ENCODE measurements around the gene CBX1. TPM values are rescaled to one million over a fixed set of nuclear protein-coding genes. Genes with fewer than 3 reads are reported as not detected.

CBX1 gene
- total RNA-seq, result 100 to 1,000 TPM; 173 to 230 TPM
- 245 TPM for polyA plus RNA-seq (2013, experiment 1 of 2)
- 229 TPM for polyA plus RNA-seq (2013, experiment 2 of 2)
- long read RNA-seq, experiment 1, transcript CBX1-201 (5 exons, 2,232 nt), result major isoform, 48 of 146 reads
- long read RNA-seq, experiment 1, partial matches to known transcripts, result 39 of 146 reads
- long read RNA-seq, experiment 1, other reads (novel, unspliced or antisense), result 55 of 146 reads
- long read RNA-seq, experiment 2, transcript CBX1-201 (5 exons, 2,232 nt), result major isoform, 131 of 177 reads
- long read RNA-seq, experiment 2, partial matches to known transcripts, result 38 of 177 reads
- long read RNA-seq, experiment 2, other reads (novel, unspliced or antisense), result 6 of 177 reads
- long read RNA-seq, experiment 3, transcript CBX1-201 (5 exons, 2,232 nt), result major isoform, 47 of 66 reads
- long read RNA-seq, experiment 3, partial matches to known transcripts, result 13 of 66 reads
- long read RNA-seq, experiment 3, other reads (novel, unspliced or antisense), result 6 of 66 reads
- long read RNA-seq, experiment 4, transcript CBX1-201 (5 exons, 2,232 nt), result major isoform, 119 of 191 reads
- long read RNA-seq, experiment 4, partial matches to known transcripts, result 26 of 191 reads
- long read RNA-seq, experiment 4, other reads (novel, unspliced or antisense), result 42 of 191 reads

DNA sequence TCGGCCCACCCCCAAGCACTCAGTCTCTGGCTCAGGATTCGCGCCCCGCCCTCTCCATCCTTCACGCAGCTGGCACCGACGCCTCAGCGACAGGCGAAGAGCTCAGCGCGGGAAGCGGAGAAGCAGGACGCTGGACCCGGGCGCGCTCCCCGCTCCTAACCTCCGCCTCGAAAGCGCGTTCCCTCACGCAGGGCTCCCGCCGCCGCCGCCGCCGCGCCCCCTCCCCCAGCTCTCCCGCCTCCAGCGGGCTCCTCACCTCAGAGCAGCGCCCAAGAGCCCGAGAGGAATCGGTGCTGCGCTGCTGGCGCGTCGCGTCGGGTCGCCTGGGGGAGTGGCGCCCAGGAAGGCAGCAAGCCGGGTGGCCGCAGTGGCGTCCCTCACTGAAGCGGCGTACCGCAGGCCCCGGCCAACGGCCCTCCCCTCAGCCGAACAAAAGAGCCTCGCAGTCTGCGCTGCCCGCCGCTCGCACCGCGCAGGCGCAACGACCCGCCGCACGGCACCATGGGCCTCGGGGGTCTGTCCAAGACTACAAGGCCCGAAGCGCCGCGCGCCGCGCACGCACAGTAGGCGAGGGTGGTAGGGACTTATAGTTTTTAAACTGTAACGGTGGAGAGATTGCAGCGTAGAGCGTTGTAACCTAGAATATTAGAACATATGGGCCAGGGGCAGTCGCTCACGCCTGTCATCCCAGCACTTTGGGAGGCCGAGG, at the start of gene CBX1:
TSS of gene CBX1 (minus strand) at position 467 of the 709 bp plus-strand sequence. CDS start 24,474 bp downstream, outside the sequence.
- Mint-ChIP-seq H3K36me3 (ENCODE audit: low read depth) (peaks cover 11% of the 10 kb centered on the region), H3K4me3 (peak within 1 kb of the TSS; percentile 100), H3K27ac (peak within 1 kb of the TSS; percentile 74), H3K4me1 (peaks cover 3% of the 10 kb centered on the region), H3K27me3 (ENCODE audit: insufficient read depth) (peaks cover 15% of the 10 kb centered on the region), H3K9me3 (no peaks in the 10 kb centered on the region)
- Histone ChIP-seq H3K27me3 (ENCODE audit: control insufficient read depth, insufficient read depth, low read length, poor library complexity, severe bottlenecking) (no peaks in the 10 kb centered on the region), H3K36me3 (ENCODE audit: control insufficient read depth, insufficient read depth, low read length) (peaks cover 10% of the 10 kb centered on the region), H3K4me1 (ENCODE audit: control insufficient read depth, insufficient read depth, low read length) (no peaks in the 10 kb centered on the region), H3K9ac (ENCODE audit: extremely low read depth, low read length, poor library complexity, severe bottlenecking) (peak within 1 kb of the TSS; percentile 80), H3K9me3 (ENCODE audit: control insufficient read depth, low read length) (no peaks in the 10 kb centered on the region), H3K27ac (ENCODE audit: low read depth, low read length) (peak within 1 kb of the TSS; percentile 97), H3K4me3 (ENCODE audit: low read length) (peak within 1 kb of the TSS; percentile 89)
- TF ChIP-seq, protein P1, sequence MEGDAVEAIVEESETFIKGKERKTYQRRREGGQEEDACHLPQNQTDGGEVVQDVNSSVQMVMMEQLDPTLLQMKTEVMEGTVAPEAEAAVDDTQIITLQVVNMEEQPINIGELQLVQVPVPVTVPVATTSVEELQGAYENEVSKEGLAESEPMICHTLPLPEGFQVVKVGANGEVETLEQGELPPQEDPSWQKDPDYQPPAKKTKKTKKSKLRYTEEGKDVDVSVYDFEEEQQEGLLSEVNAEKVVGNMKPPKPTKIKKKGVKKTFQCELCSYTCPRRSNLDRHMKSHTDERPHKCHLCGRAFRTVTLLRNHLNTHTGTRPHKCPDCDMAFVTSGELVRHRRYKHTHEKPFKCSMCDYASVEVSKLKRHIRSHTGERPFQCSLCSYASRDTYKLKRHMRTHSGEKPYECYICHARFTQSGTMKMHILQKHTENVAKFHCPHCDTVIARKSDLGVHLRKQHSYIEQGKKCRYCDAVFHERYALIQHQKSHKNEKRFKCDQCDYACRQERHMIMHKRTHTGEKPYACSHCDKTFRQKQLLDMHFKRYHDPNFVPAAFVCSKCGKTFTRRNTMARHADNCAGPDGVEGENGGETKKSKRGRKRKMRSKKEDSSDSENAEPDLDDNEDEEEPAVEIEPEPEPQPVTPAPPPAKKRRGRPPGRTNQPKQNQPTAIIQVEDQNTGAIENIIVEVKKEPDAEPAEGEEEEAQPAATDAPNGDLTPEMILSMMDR (conservative IDR thresholded peaks at IDR 0.05), result no peak
- DNase-seq, result peak; percentile 100
- 0 to 1% methylated on average over 31 to 79 of the region's 79 CpGs for WGBS, 2 experiments (ENCODE audit: insufficient coverage in 1 of 2, insufficient read length in 1 of 2)

DNA sequence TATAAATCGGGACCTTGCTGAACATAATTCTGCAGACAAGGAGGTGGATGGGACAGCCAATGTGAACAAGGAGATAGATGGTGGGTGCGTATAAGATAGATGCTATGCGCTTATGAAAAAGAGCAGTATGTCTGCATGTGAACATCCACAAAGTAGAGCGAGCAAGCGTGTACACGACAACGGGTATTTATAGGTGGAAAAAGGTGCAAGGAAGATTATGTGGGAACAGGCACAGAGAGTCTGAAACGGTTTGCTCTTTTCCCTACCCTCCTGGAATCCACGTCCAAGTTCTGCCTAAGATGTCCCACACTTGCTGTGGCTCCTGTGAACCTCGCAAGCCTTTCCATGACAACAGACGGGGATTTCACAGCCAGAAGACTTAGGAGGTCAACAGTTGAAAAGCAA, 49.3 kb upstream of the CBX1 start:
- TF ChIP-seq, protein P1 (conservative IDR thresholded peaks at IDR 0.05), result no peak
- Histone ChIP-seq H3K4me3 (ENCODE audit: low read length) (no peak overlapping the region), H3K9ac (ENCODE audit: extremely low read depth, low read length, poor library complexity, severe bottlenecking) (no peak overlapping the region), H3K27me3 (ENCODE audit: control insufficient read depth, insufficient read depth, low read length, poor library complexity, severe bottlenecking) (no peaks in the 10 kb centered on the region), H3K9me3 (ENCODE audit: control insufficient read depth, low read length) (no peaks in the 10 kb centered on the region), H3K27ac (ENCODE audit: low read depth, low read length) (no peak overlapping the region), H3K36me3 (ENCODE audit: control insufficient read depth, insufficient read depth, low read length) (no peaks in the 10 kb centered on the region), H3K4me1 (ENCODE audit: control insufficient read depth, insufficient read depth, low read length) (no peaks in the 10 kb centered on the region)
- DNase-seq, result no peak
- peaks cover 23% of the 10 kb centered on the region for H3K4me1 Mint-ChIP-seq
- H3K9me3 Mint-ChIP-seq, result no peaks in the 10 kb centered on the region
- peaks cover 3% of the 10 kb centered on the region for H3K27me3 Mint-ChIP-seq (ENCODE audit: insufficient read depth)
- WGBS, 2 experiments (ENCODE audit: insufficient coverage in 1 of 2, insufficient read length in 1 of 2), result 71 to 89% methylated on average over 8 to 11 of the region's 11 CpGs
- H3K4me3 Mint-ChIP-seq, result no peak overlapping the region
- no peaks in the 10 kb centered on the region for H3K36me3 Mint-ChIP-seq (ENCODE audit: low read depth)
- no peak overlapping the region for H3K27ac Mint-ChIP-seq

DNA sequence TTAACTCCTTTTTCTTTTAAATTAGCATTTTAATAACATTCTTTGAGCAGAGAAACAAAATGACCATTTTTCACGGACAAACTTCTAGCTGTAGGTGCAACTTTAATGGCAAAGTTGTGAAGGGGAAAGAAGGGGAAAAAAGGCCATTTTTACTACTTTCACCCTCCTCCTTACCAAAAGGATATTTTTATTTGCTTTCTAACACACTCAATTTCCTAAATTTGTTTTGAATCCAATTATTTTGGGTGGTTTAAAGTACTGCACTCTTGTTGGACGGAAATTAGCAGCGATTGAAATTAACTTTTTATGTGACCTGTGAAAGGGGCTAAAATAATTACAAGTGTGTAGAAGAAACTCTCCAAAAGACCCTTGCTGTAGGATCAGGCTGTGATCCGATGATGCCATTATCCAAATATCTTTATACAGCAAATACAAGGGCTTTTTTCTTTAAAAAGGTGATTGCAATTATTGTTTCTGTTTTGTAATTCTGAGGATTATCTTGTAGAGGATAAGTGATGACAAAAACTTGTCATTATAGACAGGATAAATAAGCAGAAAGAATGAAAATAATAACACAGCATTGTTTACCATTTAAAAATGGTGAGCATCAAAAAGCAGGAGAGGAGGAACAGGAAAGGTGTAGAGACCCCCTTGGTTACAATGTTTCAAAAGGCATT, 48.6 kb upstream of the CBX1 start:
- WGBS, 2 experiments (ENCODE audit: insufficient coverage in 1 of 2, insufficient read length in 1 of 2), result 76 to 100% methylated on average over 2 to 3 of the region's 4 CpGs
- no peak overlapping the region for H3K27ac Mint-ChIP-seq
- TF ChIP-seq, protein P1 (conservative IDR thresholded peaks at IDR 0.05), result no peak
- no peaks in the 10 kb centered on the region for H3K9me3 Mint-ChIP-seq
- no peaks in the 10 kb centered on the region for H3K27me3 ChIP-seq (ENCODE audit: control insufficient read depth, insufficient read depth, low read length, poor library complexity, severe bottlenecking)
- no peak overlapping the region for H3K4me3 Mint-ChIP-seq
- no peaks in the 10 kb centered on the region for H3K36me3 ChIP-seq (ENCODE audit: control insufficient read depth, insufficient read depth, low read length)
- H3K4me3 ChIP-seq (ENCODE audit: low read length), result no peak overlapping the region
- peaks cover 29% of the 10 kb centered on the region for H3K4me1 Mint-ChIP-seq
- DNase-seq, result no peak
- H3K9ac ChIP-seq (ENCODE audit: extremely low read depth, low read length, poor library complexity, severe bottlenecking), result no peak overlapping the region
- H3K27me3 Mint-ChIP-seq (ENCODE audit: insufficient read depth), result peaks cover 2% of the 10 kb centered on the region
- no peaks in the 10 kb centered on the region for H3K9me3 ChIP-seq (ENCODE audit: control insufficient read depth, low read length)
- no peaks in the 10 kb centered on the region for H3K36me3 Mint-ChIP-seq (ENCODE audit: low read depth)
- no peaks in the 10 kb centered on the region for H3K4me1 ChIP-seq (ENCODE audit: control insufficient read depth, insufficient read depth, low read length)
- H3K27ac ChIP-seq (ENCODE audit: low read depth, low read length), result no peak overlapping the region
